GM12872 (cell line): ENCODE results near the gene BCAR3.

Experiments used
- TF ChIP-seq, protein P1 (sequence below): IDR thresholded peaks from 3 replicates; pipeline ENCODE4 v1.5.1; 2011; ENCODE audit warnings: low read depth, mild to moderate bottlenecking, low read length, moderate library complexity; ENCODE audit not compliant: insufficient read depth

Gene BCAR3

DNA sequence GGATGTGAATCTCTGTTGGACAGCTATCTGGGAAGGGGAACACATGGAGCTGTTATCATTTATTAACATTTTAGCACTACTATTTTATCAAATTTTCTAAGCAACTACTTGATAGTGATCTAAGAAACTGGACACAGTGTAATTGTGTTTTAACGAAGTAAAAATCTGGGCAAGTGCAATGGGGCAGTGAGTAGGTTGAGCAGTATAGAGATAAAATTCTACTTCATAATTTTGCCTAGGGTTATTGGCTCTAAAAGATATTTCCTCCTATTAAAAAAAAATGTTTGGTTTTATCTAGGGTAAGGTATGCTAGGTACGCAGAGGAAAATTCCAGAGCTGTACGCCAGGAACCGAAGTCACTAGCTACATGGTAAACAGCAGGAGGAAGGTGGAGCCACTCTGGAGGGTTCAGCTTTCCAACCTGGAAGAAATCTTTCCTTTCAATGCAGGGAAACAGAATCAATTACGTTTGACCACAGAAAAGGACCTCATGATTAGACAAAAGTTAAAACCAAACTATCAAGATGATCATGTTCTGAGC is 43.3 kb downstream of the BCAR3 start:
- TF ChIP-seq, protein P1, sequence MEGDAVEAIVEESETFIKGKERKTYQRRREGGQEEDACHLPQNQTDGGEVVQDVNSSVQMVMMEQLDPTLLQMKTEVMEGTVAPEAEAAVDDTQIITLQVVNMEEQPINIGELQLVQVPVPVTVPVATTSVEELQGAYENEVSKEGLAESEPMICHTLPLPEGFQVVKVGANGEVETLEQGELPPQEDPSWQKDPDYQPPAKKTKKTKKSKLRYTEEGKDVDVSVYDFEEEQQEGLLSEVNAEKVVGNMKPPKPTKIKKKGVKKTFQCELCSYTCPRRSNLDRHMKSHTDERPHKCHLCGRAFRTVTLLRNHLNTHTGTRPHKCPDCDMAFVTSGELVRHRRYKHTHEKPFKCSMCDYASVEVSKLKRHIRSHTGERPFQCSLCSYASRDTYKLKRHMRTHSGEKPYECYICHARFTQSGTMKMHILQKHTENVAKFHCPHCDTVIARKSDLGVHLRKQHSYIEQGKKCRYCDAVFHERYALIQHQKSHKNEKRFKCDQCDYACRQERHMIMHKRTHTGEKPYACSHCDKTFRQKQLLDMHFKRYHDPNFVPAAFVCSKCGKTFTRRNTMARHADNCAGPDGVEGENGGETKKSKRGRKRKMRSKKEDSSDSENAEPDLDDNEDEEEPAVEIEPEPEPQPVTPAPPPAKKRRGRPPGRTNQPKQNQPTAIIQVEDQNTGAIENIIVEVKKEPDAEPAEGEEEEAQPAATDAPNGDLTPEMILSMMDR, result no peak

DNA sequence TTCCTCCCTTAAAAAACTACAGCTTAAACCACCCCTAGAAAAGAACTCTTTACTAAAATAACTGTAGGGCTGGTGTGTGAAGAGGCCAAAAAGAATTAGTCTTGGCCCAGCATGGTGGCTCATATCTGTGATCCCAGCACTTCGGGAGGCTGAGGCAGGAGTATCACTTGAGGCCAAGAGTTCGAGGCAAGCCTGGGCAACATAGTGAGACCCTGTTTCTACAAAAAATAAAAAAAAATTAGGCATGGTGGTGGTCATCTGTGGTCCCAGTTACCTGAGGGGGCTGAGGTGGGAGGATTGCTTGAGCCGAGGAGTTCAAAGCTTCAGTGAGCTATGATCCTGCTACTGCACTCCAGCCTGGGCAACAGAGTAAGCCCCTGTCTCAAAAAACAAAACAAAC is 44.9 kb downstream of the BCAR3 start:
- TF ChIP-seq, protein P1, result no peak

DNA sequence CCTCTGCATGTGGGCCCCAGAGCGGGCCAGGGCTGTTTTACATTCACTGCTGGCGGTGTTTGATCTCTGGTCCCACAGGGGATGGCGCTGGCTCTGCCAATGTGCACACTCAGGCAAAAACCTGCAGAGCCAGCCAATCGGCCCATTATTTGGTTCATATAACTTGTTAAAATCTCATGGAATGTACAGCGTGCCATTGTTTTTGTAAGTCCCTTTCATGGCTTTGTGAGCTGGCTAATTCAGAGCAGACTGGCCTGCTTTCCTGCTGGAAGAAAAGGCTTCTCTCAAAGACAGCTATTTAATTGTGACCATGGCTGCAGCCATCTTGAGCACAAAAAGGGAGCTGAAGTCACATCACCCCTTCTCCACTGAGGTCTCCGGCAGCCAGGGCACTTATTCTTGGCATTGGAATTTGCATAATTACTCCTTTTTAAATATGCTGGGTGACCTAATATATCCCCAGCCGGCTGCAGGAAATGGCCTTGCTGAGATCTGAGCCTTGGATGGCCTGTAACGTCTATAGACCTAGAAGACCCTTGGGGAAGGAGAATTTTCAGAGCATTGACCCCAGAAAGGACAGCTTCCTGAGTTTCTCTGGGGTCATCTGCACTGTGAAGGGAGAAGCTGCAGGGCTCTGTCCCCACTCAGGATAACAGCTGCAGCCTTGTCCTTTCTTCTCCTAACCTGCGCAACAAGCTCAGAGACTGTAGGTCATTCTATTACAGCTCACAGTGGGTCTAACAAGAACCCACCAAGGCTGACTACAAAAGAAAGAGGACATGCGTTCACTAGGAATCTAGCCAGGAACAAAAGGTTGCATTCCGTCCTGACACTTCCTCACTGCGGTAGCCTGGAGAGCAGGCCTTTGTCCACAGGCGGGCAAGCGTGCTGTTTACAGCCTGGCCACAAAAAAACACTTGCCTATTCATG is 45.8 kb downstream of the BCAR3 start:
- TF ChIP-seq, protein P1, result no peak

DNA sequence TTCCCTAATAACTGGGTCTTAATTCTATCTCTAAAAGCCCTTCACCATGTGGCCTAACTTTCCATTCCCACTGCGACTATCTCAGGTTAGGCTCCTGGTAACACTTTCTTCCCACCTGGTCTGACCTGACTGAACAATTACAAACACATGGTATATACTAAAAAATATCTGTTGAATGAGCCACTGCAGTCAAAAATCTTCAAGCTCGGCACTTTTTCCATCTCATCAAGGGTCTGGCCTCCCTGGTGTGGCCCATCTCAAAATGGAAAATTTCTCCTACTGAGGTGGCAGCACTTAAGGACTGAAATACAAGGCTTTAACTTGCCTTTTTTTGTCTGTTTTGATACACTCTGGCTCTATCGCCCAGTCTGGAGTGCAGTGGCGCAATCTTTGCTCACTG is 48.3 kb downstream of the BCAR3 start:
- TF ChIP-seq, protein P1, result no peak

DNA sequence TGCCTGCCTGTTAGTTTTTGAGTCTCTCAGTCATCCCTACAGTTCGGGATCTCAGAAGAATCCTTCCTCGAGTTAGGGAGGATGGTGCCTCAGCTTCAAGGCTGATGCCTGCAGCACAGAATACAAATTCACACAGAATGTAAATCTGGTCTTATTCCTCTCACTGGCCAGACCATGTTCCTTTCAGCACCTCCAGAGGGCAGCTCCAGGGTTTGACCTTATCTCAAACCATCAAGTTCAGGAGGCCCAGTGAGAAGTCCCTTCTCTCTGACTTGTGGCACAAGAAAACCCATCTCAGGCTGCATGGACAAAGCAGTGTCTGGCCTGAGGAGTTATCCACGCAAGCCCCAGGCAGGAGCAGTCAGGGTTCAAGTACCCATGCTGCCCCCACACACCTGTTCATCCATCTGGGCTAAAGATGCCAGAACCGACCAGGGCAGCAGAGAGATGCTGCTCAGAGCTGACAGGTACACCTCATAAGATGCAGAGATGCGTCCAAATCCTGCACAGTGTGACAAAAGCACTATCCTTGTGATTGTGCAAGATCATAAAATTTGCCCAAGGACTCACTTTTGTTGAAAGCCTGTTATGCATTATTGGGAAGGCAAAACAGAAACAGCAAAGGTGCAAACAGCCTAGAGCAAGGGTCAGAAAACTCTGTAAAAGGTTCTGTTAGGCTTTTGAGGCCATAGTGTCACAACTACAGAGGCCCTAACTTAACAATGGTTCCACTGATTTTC is 49.8 kb downstream of the BCAR3 start:
- TF ChIP-seq, protein P1, result peak; percentile 46

DNA sequence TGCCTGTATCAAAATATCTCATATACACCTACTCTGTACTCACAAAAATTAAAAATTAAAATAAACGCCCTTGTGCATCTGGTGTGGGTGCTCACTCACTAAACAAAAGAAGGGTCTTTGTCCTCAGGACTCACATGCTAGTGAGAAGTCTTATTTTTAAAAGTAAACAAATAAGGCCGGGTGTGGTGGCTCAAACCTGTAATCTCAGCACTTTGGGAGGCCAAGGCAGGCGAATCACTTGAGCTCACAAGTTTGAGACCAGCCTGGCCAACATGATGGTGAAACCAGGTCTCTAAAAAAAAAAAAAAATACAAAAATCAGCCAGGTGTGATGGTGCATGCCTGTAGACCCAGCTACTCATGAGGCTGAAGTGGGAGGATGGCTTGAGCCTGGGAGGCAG is 51.5 kb downstream of the BCAR3 start:
- TF ChIP-seq, protein P1, result no peak
